GM21717 (cell line): ENCODE measurements around the gene UNC13B.
"Not testable (repeated sequence)": the region's sequence is repeated elsewhere in the genome, so short reads cannot be mapped to it uniquely, and the experiment has no call there.

Experiments
- ATAC-seq: cut with Tn5 transposase; IDR thresholded peaks from one replicate; pipeline ENCODE4 v1.9.1; 2021; ENCODE audit warnings: mild to moderate bottlenecking, moderate library complexity; ENCODE audit not compliant: unreplicated experiment

Gene UNC13B

GRCh38 chr9:35161713-35162604 lies at the start of gene UNC13B:
Gene UNC13B, plus strand, starts transcription at chr9:35162009. Its CDS starts 275 bp downstream, at chr9:35162284.
- peak; percentile 61 for ATAC-seq

- no peak for ATAC-seq
Observed at GRCh38 chr9:35112257-35113020, 49.4 kb upstream of the UNC13B start.

GRCh38 chr9:35114113-35114839 lies 47.5 kb upstream of the UNC13B start:
- no peak for ATAC-seq

GRCh38 chr9:35114840-35115628 lies 46.8 kb upstream of the UNC13B start:
- ATAC-seq = no peak

GRCh38 chr9:35115680-35116538 lies 45.9 kb upstream of the UNC13B start, which contains the start of gene ATOSB:
Gene ATOSB, minus strand, starts transcription at chr9:35115862. Its CDS starts 7,588 bp downstream, at chr9:35108274.
- ATAC-seq = peak; percentile 63

- peak; percentile 1 for ATAC-seq
Observed at GRCh38 chr9:35116539-35116897, 45.3 kb upstream of the UNC13B start.

GRCh38 chr9:35116898-35117551 lies 44.8 kb upstream of the UNC13B start:
- peak; percentile 45 for ATAC-seq

GRCh38 chr9:35134920-35135319 lies 26.9 kb upstream of the UNC13B start:
- no peak for ATAC-seq

GRCh38 chr9:35135988-35136387 lies 25.8 kb upstream of the UNC13B start:
- ATAC-seq = no peak

- no peak for ATAC-seq
Observed at GRCh38 chr9:35136866-35137265, 24.9 kb upstream of the UNC13B start.

GRCh38 chr9:35140093-35140492 lies 21.7 kb upstream of the UNC13B start:
- ATAC-seq = no peak

- ATAC-seq = no peak
Observed at GRCh38 chr9:35142037-35142436, 19.8 kb upstream of the UNC13B start.

GRCh38 chr9:35147941-35148563 lies 13.8 kb upstream of the UNC13B start:
- not testable (repeated sequence) for ATAC-seq

GRCh38 chr9:35152926-35153325 lies 8.9 kb upstream of the UNC13B start:
- no peak for ATAC-seq

- no peak for ATAC-seq
Observed at GRCh38 chr9:35156781-35157180, 5.0 kb upstream of the UNC13B start.

GRCh38 chr9:35157836-35158235 lies 4.0 kb upstream of the UNC13B start:
- ATAC-seq = not testable (repeated sequence)

GRCh38 chr9:35158501-35159280 lies 3.1 kb upstream of the UNC13B start:
- ATAC-seq = no peak
